Duodenal mucosa (tissue), 2 donors: ENCODE results near the gene SYNGAP1.
"Not testable (repeated sequence)": the region's sequence is repeated elsewhere in the genome, so short reads cannot be mapped to it uniquely, and the experiment has no call there.

ENCODE experiments used
- H3K27ac ChIP-seq: one replicate; pipeline ENCODE4 v1.7.0; 2013; ENCODE audit warnings: low read depth, low read length
- H3K27me3 ChIP-seq, 2 donors: one replicate each; pipeline ENCODE4 v1.7.0; 2013; ENCODE audit warnings: low read length in 2 of 2, control low read depth in 1 of 2; ENCODE audit not compliant: insufficient read depth in 2 of 2, control insufficient read depth in 1 of 2
- H3K36me3 ChIP-seq, 2 donors: one replicate each; pipeline ENCODE4 v1.7.0; 2013; ENCODE audit warnings: low read length in 2 of 2, control low read depth in 1 of 2; ENCODE audit not compliant: insufficient read depth in 2 of 2, control insufficient read depth in 1 of 2
- H3K4me1 ChIP-seq, 2 donors: one replicate each; pipeline ENCODE4 v1.7.0; 2013; ENCODE audit warnings: low read length in 2 of 2, control low read depth in 1 of 2; ENCODE audit not compliant: insufficient read depth in 2 of 2, control insufficient read depth in 1 of 2
- H3K4me3 ChIP-seq, 2 donors: one replicate each; pipeline ENCODE4 v1.7.0; 2013; ENCODE audit warnings: low read length in 2 of 2, low read depth in 1 of 2
- H3K9ac ChIP-seq, 2 donors: one replicate each; pipeline ENCODE4 v1.7.0; 2013; ENCODE audit warnings: low read length in 2 of 2, low read depth in 1 of 2
- H3K9me3 ChIP-seq, 2 donors: one replicate each; pipeline ENCODE4 v1.7.0; 2013; ENCODE audit warnings: low read length in 2 of 2, control low read depth in 1 of 2; ENCODE audit not compliant: control insufficient read depth in 1 of 2

Gene SYNGAP1

GRCh38 chr6:33466075-33466735 is 46.3 kb downstream of the SYNGAP1 start:
- Histone ChIP-seq H3K9ac (no peak overlapping the region), H3K36me3 (no peaks in the 10 kb centered on the region), H3K27ac (no peak overlapping the region)

GRCh38 chr6:33467091-33467490 is 47.2 kb downstream of the SYNGAP1 start:
- no peak overlapping the region for H3K4me3 ChIP-seq
- no peaks in the 10 kb centered on the region for H3K4me1 ChIP-seq
- H3K36me3 ChIP-seq, result no peaks in the 10 kb centered on the region
- H3K27ac ChIP-seq, result no peak overlapping the region
- no peak overlapping the region for H3K9ac ChIP-seq
- H3K27me3 ChIP-seq, result no peaks in the 10 kb centered on the region
- no peaks in the 10 kb centered on the region for H3K9me3 ChIP-seq

More at GRCh38 chr6:33466075-33466735, 46.3 kb downstream of the SYNGAP1 start:
- Histone ChIP-seq H3K4me3 (no peak overlapping the region), H3K9me3 (no peaks in the 10 kb centered on the region), H3K27me3 (no peaks in the 10 kb centered on the region), H3K4me1 (no peaks in the 10 kb centered on the region)

- Histone ChIP-seq H3K9me3 (no peaks in the 10 kb centered on the region), H3K27me3 (no peaks in the 10 kb centered on the region), H3K27ac (no peak overlapping the region), H3K4me1 (no peaks in the 10 kb centered on the region), H3K9ac (no peak overlapping the region), H3K4me3 (no peak overlapping the region), H3K36me3 (no peaks in the 10 kb centered on the region)
Observed at GRCh38 chr6:33469661-33470060, 49.8 kb downstream of the SYNGAP1 start.

- Histone ChIP-seq H3K36me3 (no peaks in the 10 kb centered on the region), H3K27me3 (no peaks in the 10 kb centered on the region), H3K9me3 (no peaks in the 10 kb centered on the region), H3K9ac (no peak overlapping the region), H3K27ac (no peak overlapping the region), H3K4me3 (no peak overlapping the region), H3K4me1 (no peaks in the 10 kb centered on the region)
Observed at GRCh38 chr6:33477864-33478263, 58.0 kb downstream of the SYNGAP1 start.

GRCh38 chr6:33481192-33481591 is 61.3 kb downstream of the SYNGAP1 start:
- Histone ChIP-seq H3K27ac (no peak overlapping the region), H3K9me3 (no peaks in the 10 kb centered on the region), H3K36me3 (no peaks in the 10 kb centered on the region), H3K4me3 (no peak overlapping the region), H3K9ac (no peak overlapping the region), H3K4me1 (no peaks in the 10 kb centered on the region), H3K27me3 (no peaks in the 10 kb centered on the region)

GRCh38 chr6:33482620-33483019 is 62.8 kb downstream of the SYNGAP1 start:
- not testable (repeated sequence) for H3K27me3 ChIP-seq, H3K36me3 ChIP-seq, H3K4me1 ChIP-seq, H3K9me3 ChIP-seq, H3K27ac ChIP-seq, H3K9ac ChIP-seq, H3K4me3 ChIP-seq

- no peaks in the 10 kb centered on the region for H3K9me3 ChIP-seq
- no peak overlapping the region for H3K4me3 ChIP-seq
- H3K27me3 ChIP-seq, result no peaks in the 10 kb centered on the region
- no peak overlapping the region for H3K9ac ChIP-seq
- H3K4me1 ChIP-seq, result peaks cover 0 to 8% of the 10 kb centered on the region in 2 donors
- H3K27ac ChIP-seq, result no peak overlapping the region
- no peaks in the 10 kb centered on the region for H3K36me3 ChIP-seq
Observed at GRCh38 chr6:33483678-33484077, 63.8 kb downstream of the SYNGAP1 start.

DNA sequence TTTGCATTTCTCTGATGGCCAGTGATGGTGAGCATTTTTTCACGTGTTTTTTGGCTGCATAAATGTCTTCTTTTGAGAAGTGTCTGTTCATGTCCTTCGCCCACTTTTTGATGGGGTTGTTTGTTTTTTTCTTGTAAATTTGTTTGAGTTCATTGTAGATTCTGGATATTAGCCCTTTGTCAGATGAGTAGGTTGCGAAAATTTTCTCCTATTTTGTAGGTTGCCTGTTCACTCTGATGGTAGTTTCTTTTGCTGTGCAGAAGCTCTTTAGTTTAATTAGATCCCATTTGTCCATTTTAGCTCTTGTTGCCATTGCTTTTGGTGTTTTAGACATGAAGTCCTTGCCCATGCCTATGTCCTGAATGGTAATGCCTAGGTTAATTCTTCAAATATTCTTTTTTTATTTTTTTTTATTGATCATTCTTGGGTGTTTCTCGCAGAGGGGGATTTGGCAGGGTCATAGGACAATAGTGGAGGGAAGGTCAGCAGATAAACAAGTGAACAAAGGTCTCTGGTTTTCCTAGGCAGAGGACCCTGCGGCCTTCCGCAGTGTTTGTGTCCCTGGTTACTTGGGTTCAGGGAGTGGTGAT is 64.9 kb downstream of the SYNGAP1 start:
- not testable (repeated sequence) for H3K9me3 ChIP-seq, H3K27me3 ChIP-seq, H3K27ac ChIP-seq, H3K4me3 ChIP-seq, H3K4me1 ChIP-seq, H3K36me3 ChIP-seq, H3K9ac ChIP-seq

- H3K27ac ChIP-seq, H3K4me3 ChIP-seq, H3K4me1 ChIP-seq, H3K9ac ChIP-seq, H3K27me3 ChIP-seq, H3K9me3 ChIP-seq, H3K36me3 ChIP-seq: not testable (repeated sequence)
Observed at GRCh38 chr6:33485680-33486079, 65.8 kb downstream of the SYNGAP1 start.

DNA sequence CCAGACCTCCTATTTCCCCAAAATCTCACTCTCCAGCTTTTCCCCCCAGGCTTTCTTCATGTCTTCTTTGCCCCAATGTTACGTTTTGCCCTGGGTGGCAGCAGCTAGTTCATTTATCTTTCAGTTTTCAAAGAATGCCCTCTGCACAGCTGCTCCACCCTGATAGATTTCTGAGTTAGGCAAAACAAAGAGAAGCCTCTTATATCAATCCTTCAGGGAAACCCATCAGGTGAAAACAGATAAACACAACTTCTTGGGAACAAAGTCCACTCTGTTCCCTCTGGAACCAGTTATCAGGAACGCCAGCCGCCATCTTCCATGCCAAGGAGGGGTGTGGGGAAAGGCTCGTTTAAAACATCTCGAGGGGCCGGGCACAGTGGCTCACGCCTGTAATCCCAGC is 68.5 kb downstream of the SYNGAP1 start:
- Histone ChIP-seq H3K9me3 (no peaks in the 10 kb centered on the region), H3K27me3 (no peaks in the 10 kb centered on the region), H3K4me1 (peaks cover 0 to 8% of the 10 kb centered on the region in 2 donors), H3K4me3 (peak overlapping the region; percentile 50 to 56), H3K9ac (peak overlapping the region in 1 of 2 donors; percentile 25), H3K27ac (no peak overlapping the region), H3K36me3 (no peaks in the 10 kb centered on the region)
